22Rv1 (cell line): ENCODE results near the gene CDK14.
A peak's percentile ranks its signal among the peaks of the same experiment; 100 is the strongest.

Experiments
- H3K27ac ChIP-seq: fragments of 450-650 bp; 2 replicates; pipeline ENCODE4 v1.5.1; 2017
- CTCF ChIP-seq: fragments of 450-650 bp; IDR thresholded peaks from 2 replicates; pipeline ENCODE4 v1.5.1; 2017; ENCODE audit warnings: mild to moderate bottlenecking
- ZFX ChIP-seq: fragments of 450-650 bp; IDR thresholded peaks from 2 replicates; pipeline ENCODE4 v1.6.1; 2017; ENCODE audit warnings: antibody characterized with exemption, borderline replicate concordance

Gene CDK14

GRCh38 chr7:91033574-91033973 lies 437.5 kb downstream of the CDK14 start:
- TF ChIP-seq ZFX: no peak
- TF ChIP-seq CTCF: no peak
- no peak overlapping the region for H3K27ac ChIP-seq

GRCh38 chr7:91034459-91035368 lies 438.6 kb downstream of the CDK14 start:
- H3K27ac ChIP-seq: no peak overlapping the region
- TF ChIP-seq CTCF: peak; percentile 89
- TF ChIP-seq ZFX: no peak

- H3K27ac ChIP-seq: no peak overlapping the region
- TF ChIP-seq ZFX (no peak), CTCF (no peak)
Measured at GRCh38 chr7:91039033-91039432, 442.9 kb downstream of the CDK14 start.

GRCh38 chr7:91041141-91041540 lies 445.0 kb downstream of the CDK14 start:
- H3K27ac ChIP-seq: no peak overlapping the region
- no peak for TF ChIP-seq ZFX
- TF ChIP-seq CTCF: no peak

GRCh38 chr7:91041901-91042484 lies 445.9 kb downstream of the CDK14 start:
- TF ChIP-seq ZFX (no peak), CTCF (no peak)
- no peak overlapping the region for H3K27ac ChIP-seq

- no peak overlapping the region for H3K27ac ChIP-seq
- TF ChIP-seq CTCF (no peak), ZFX (no peak)
Measured at GRCh38 chr7:91043186-91043585, 447.1 kb downstream of the CDK14 start.
